Peyer's patch (tissue), 4 donors: ENCODE data around the gene ALKBH6. TPM values are rescaled to one million over a fixed set of nuclear protein-coding genes. Genes with fewer than 3 reads are reported as not detected.
"Not testable (repeated sequence)": the region's sequence is repeated elsewhere in the genome, so short reads cannot be mapped to it uniquely, and the experiment has no call there.

Experiments
- DNase-seq, 3 donors: peaks; one replicate each; pipeline ENCODE4 v3.0.0-alpha.2; 2017 to 2019
- H3K27ac ChIP-seq, 4 donors: fragments of 200-600 bp; sonication (generic); one replicate each; pipeline ENCODE4 v1.5.1; 2016 to 2019
- H3K27me3 ChIP-seq, 2 donors: fragments of 200-600 bp; sonication (generic); one replicate each; pipeline ENCODE4 v1.5.1; 2019
- H3K36me3 ChIP-seq, 3 donors: fragments of 200-600 bp; sonication (generic); one replicate each; pipeline ENCODE4 v1.5.1; 2016 to 2019
- H3K4me1 ChIP-seq, 4 donors: fragments of 200-600 bp; sonication (generic); one replicate each; pipeline ENCODE4 v1.5.1; 2016 to 2019
- H3K4me3 ChIP-seq, 4 donors: fragments of 200-600 bp; sonication (generic); 1 replicate in 3 of 4; 2 replicates in 1 of 4; pipeline ENCODE4 v1.5.1; 2016 to 2019; ENCODE audit warnings: mild to moderate bottlenecking in 1 of 4
- H3K9me3 ChIP-seq, 4 donors: fragments of 200-600 bp; sonication (generic); one replicate each; pipeline ENCODE4 v1.5.1; 2016 to 2019; ENCODE audit warnings: mild to moderate bottlenecking in 1 of 4
- POLR2A ChIP-seq, 2 donors: fragments of 450-650 bp; IDR thresholded peaks; one replicate each; pipeline ENCODE4 v1.5.1; 2017; ENCODE audit warnings: antibody characterized with exemption in 2 of 2, mild to moderate bottlenecking in 2 of 2, moderate library complexity in 2 of 2
- total RNA-seq, 4 donors: library from RNA; depleted of rRNA; stranded (reverse); fragments of >200 nt; gene quantifications; one replicate each; pipeline ENCODE4 v1.1.0, GENCODE V29; 2016
- TF ChIP-seq, protein P1 (sequence below), 6 experiments: fragments of 450-650 bp in 4 of 6; fragments of 200-600 bp in 2 of 6; sonication (generic) in 1 of 6; IDR thresholded peaks; one replicate each; pipeline ENCODE4 v1.5.1; 2017 to 2019; ENCODE audit warnings: antibody characterized with exemption in 6 of 6, mild to moderate bottlenecking in 3 of 6, moderate library complexity in 1 of 6

The ALKBH6 gene
- total RNA-seq, 4 donors from 2014 or later = 26.4 to 56.9 (median 39.8) TPM

DNA sequence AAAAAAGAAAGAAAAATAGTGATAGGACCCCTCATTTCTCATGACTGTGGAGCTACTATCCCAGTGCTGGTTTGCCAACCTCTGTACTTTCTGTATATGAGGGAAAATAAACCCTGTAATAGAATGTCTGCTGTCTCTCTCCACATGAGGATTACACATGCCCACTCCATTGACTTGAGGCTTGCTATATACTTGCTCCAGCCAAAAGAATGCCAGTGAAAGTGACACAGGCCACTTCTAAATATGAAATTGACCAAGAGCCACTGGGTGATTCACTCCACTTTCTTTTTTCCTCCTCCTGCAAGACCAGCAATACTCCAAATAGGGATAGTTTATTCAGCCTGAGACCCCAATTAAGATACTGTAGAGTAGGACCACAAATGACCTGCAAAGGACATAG, 33.8 kb upstream of the ALKBH6 start:
- DNase-seq = no peak
- TF ChIP-seq, protein P1, sequence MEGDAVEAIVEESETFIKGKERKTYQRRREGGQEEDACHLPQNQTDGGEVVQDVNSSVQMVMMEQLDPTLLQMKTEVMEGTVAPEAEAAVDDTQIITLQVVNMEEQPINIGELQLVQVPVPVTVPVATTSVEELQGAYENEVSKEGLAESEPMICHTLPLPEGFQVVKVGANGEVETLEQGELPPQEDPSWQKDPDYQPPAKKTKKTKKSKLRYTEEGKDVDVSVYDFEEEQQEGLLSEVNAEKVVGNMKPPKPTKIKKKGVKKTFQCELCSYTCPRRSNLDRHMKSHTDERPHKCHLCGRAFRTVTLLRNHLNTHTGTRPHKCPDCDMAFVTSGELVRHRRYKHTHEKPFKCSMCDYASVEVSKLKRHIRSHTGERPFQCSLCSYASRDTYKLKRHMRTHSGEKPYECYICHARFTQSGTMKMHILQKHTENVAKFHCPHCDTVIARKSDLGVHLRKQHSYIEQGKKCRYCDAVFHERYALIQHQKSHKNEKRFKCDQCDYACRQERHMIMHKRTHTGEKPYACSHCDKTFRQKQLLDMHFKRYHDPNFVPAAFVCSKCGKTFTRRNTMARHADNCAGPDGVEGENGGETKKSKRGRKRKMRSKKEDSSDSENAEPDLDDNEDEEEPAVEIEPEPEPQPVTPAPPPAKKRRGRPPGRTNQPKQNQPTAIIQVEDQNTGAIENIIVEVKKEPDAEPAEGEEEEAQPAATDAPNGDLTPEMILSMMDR (IDR thresholded peaks at IDR 0.05) = no peak
- TF ChIP-seq POLR2A (IDR thresholded peaks at IDR 0.05) = no peak
- Histone ChIP-seq H3K27me3 (no peaks in the 10 kb centered on the region), H3K4me1 (peaks cover 0 to 1% (median 0%) of the 10 kb centered on the region in 4 donors), H3K36me3 (no peaks in the 10 kb centered on the region), H3K27ac (no peak overlapping the region), H3K4me3 (no peak overlapping the region), H3K9me3 (no peaks in the 10 kb centered on the region)

GRCh38 chr19:36046443-36047050, 32.5 kb upstream of the ALKBH6 start:
- no peaks in the 10 kb centered on the region for H3K27me3 ChIP-seq
- TF ChIP-seq POLR2A (IDR thresholded peaks at IDR 0.05) = no peak
- TF ChIP-seq, protein P1 (IDR thresholded peaks at IDR 0.05) = no peak
- peak overlapping the region in 1 of 4 donors; percentile 11 for H3K27ac ChIP-seq
- peaks cover 0 to 5% (median 0%) of the 10 kb centered on the region in 4 donors for H3K4me1 ChIP-seq
- DNase-seq = no peak
- no peaks in the 10 kb centered on the region for H3K36me3 ChIP-seq
- H3K4me3 ChIP-seq = no peak overlapping the region
- H3K9me3 ChIP-seq = no peaks in the 10 kb centered on the region

- Histone ChIP-seq H3K27me3 (no peaks in the 10 kb centered on the region), H3K27ac (peak overlapping the region in 1 of 4 donors; percentile 10), H3K4me1 (peaks cover 0 to 5% (median 0%) of the 10 kb centered on the region in 4 donors), H3K9me3 (no peaks in the 10 kb centered on the region), H3K36me3 (peaks cover 0 to 6% (median 0%) of the 10 kb centered on the region in 3 donors), H3K4me3 (no peak overlapping the region)
- TF ChIP-seq POLR2A (IDR thresholded peaks at IDR 0.05) = no peak
- TF ChIP-seq, protein P1 (IDR thresholded peaks at IDR 0.05) = no peak
- no peak for DNase-seq
These were observed 29.9 kb upstream of the ALKBH6 start for GRCh38 chr19:36043952-36044351.

- Histone ChIP-seq H3K27me3 (no peaks in the 10 kb centered on the region), H3K36me3 (peaks cover 0 to 10% (median 0%) of the 10 kb centered on the region in 3 donors), H3K4me3 (no peak overlapping the region), H3K27ac (peak overlapping the region in 2 of 4 donors; percentile 12 to 64), H3K4me1 (peaks cover 0 to 5% (median 0%) of the 10 kb centered on the region in 4 donors), H3K9me3 (no peaks in the 10 kb centered on the region)
- TF ChIP-seq, protein P1 (IDR thresholded peaks at IDR 0.05) = no peak
- TF ChIP-seq POLR2A (IDR thresholded peaks at IDR 0.05) = no peak
- DNase-seq = no peak
These were observed 27.8 kb upstream of the ALKBH6 start for GRCh38 chr19:36041831-36042230.

DNA sequence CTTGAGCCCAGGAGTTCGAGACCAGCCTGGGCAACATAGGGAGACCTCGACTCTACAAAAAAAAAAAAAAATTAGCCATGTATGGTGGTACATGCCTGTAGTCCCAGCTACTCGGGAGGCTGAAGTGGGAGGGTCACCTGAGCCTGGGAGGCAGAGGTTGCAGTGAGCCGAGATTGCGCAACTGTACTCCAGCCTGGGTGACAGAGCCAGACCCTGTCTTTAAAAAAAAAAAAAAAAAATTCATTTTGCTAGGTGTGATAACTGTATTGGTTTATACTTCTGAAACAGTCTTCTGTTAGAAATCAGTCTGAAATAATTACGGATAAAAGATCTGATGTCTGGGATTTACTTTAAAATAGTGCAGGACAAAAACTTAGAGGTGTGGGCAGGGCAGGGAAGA, 27.1 kb upstream of the ALKBH6 start:
- not testable (repeated sequence) for H3K27me3 ChIP-seq, H3K4me1 ChIP-seq, H3K9me3 ChIP-seq, DNase-seq, H3K4me3 ChIP-seq
- Histone ChIP-seq H3K27ac (peak overlapping the region in 2 of 4 donors; percentile 12 to 64), H3K36me3 (peaks cover 0 to 10% (median 0%) of the 10 kb centered on the region in 3 donors)

DNA sequence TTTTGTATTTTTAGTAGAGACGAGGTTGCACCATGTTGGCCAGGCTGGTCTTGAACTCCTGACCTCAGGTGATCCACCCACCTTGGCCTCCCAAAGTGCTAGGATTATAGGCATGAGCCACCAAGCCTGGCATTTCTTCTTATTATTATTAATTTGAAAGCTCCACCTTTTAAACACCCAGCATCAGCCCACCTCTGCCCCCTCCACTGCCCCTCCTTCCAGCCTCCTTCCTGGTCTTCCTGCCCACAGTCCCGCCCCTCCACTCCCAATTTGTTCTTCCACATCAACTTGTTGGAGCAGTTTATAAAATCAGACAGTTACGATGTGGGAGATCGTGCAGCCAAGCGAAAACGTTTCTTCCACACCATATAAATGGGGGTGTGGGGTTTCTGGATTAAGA, 26.5 kb upstream of the ALKBH6 start:
- H3K36me3 ChIP-seq = peaks cover 0 to 10% (median 0%) of the 10 kb centered on the region in 3 donors
- DNase-seq = no peak
- TF ChIP-seq, protein P1 (IDR thresholded peaks at IDR 0.05) = no peak
- no peak for TF ChIP-seq POLR2A (IDR thresholded peaks at IDR 0.05)
- H3K27ac ChIP-seq = no peak overlapping the region
- H3K4me3 ChIP-seq = no peak overlapping the region
- no peaks in the 10 kb centered on the region for H3K27me3 ChIP-seq
- H3K9me3 ChIP-seq = no peaks in the 10 kb centered on the region
- H3K4me1 ChIP-seq = peaks cover 0 to 5% (median 0%) of the 10 kb centered on the region in 4 donors
